ENCODE results near the gene C16orf54.

C16orf54 gene

GRCh38 chr16:29766571-29766970, 20.8 kb upstream of the C16orf54 start:
- H3K4me3 ChIP-seq (ENCODE audit: low read length in 2 of 2): no peak overlapping the region
- peaks cover 0 to 9% (median 0%) of the 10 kb centered on the region in 3 experiments for H3K27me3 ChIP-seq (ENCODE audit: control insufficient read depth in 3 of 3, insufficient read depth in 3 of 3, low read depth in 1 of 3, low read length in 3 of 3)
- no peak overlapping the region for H3K23ac ChIP-seq (ENCODE audit: low read depth, low read length, poor library complexity)
- no peak overlapping the region for H3K14ac ChIP-seq (ENCODE audit: low read length)
- DNase-seq (ENCODE audit: low spot score): no peak
- no peak overlapping the region for H4K91ac ChIP-seq (ENCODE audit: low read depth, low read length, poor library complexity)
- no peak overlapping the region for H3K4me2 ChIP-seq (ENCODE audit: insufficient read depth, low read length, poor library complexity, severe bottlenecking)
- no peak overlapping the region for H3K18ac ChIP-seq (ENCODE audit: low read length)
- H3K4ac ChIP-seq (ENCODE audit: low read length): no peak overlapping the region
- no peak overlapping the region for H2BK5ac ChIP-seq (ENCODE audit: low read length)
- no peaks in the 10 kb centered on the region for H3K36me3 ChIP-seq (replicated peaks in 1 of 2; ENCODE audit: control insufficient read depth in 2 of 2, insufficient read depth in 2 of 2, low read length in 2 of 2)
- no peak overlapping the region for H2BK120ac ChIP-seq (ENCODE audit: low read depth, low read length)
- no peak overlapping the region for H2BK12ac ChIP-seq (ENCODE audit: low read length)
- H3K27ac ChIP-seq (replicated peaks; ENCODE audit: low read length): no peak overlapping the region
- no peaks in the 10 kb centered on the region for H3K79me1 ChIP-seq (ENCODE audit: low read depth, low read length)
- H3K4me1 ChIP-seq (ENCODE audit: control insufficient read depth in 2 of 2, insufficient read depth in 1 of 2, low read depth in 1 of 2, low read length in 2 of 2): no peaks in the 10 kb centered on the region
- H2AFZ ChIP-seq (ENCODE audit: low read length): no peak overlapping the region
- no peak overlapping the region for H3K9ac ChIP-seq (ENCODE audit: low read depth, low read length, poor library complexity)
- H2AK5ac ChIP-seq (ENCODE audit: low read depth, low read length): no peak overlapping the region
- H4K8ac ChIP-seq (ENCODE audit: low read depth, low read length): no peak overlapping the region
- no CpG with 5 or more reads among the region's 3 CpGs for WGBS, 2 donors (ENCODE audit: extremely low coverage in 2 of 2, insufficient read length in 2 of 2, insufficient replicate concordance in 1 of 2)
- H3K9me3 ChIP-seq (replicated peaks in 1 of 2; ENCODE audit: control insufficient read depth in 2 of 2, insufficient read depth in 1 of 2, low read depth in 1 of 2, low read length in 2 of 2): no peaks in the 10 kb centered on the region
- H2BK15ac ChIP-seq (ENCODE audit: low read length): no peak overlapping the region

DNA sequence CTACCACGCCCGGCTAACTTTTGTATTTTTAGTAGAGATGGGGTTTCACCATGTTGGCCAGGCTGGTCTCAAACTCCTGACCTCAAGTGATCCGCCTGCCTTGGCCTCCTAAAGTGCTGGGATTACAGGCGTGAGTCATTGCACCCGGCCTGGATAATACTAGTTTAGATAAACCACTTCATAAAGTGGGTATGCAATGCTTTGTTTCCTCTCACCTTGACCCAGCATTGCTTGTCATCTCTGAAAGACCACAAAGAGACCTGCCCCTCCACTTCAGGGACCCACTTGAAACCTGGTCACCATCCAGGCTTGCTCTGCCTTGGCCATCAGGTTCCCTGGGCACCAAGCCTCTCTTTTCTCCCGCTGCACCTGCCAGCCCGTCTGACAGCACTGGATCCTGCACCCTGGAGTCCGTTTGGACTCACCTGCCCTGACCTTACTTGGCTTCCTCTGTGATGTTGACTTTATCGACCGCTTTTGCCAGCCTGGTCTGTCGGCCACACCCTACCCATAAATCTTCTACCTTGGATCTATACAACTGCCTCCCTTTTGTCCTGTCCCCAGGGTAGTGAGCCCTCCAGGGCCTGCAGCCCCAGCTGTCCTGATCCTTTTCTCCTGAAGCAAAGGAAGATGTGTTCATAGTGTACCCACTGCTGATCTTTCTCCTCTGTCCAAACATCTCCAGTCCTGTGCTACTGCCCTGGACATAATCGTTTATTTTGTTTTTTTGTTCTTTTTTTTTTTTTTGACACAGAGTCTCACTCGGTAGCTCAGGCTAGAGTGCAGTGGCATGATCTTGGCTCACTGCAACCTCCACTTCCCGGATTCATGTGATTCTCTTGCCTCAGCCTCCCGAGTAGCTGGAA, 19.6 kb upstream of the C16orf54 start:
- Histone ChIP-seq H2AK5ac (ENCODE audit: low read depth, low read length) (no peak overlapping the region), H3K27ac (replicated peaks; ENCODE audit: low read length) (no peak overlapping the region), H3K4me1 (ENCODE audit: control insufficient read depth in 2 of 2, insufficient read depth in 1 of 2, low read depth in 1 of 2, low read length in 2 of 2) (no peaks in the 10 kb centered on the region), H3K14ac (ENCODE audit: low read length) (no peak overlapping the region), H3K18ac (ENCODE audit: low read length) (peak overlapping the region; percentile 38), H4K91ac (ENCODE audit: low read depth, low read length, poor library complexity) (no peak overlapping the region), H2BK120ac (ENCODE audit: low read depth, low read length) (no peak overlapping the region), H4K8ac (ENCODE audit: low read depth, low read length) (no peak overlapping the region), H3K4me3 (ENCODE audit: low read length in 2 of 2) (no peak overlapping the region), H3K9ac (ENCODE audit: low read depth, low read length, poor library complexity) (no peak overlapping the region), H3K79me1 (ENCODE audit: low read depth, low read length) (no peaks in the 10 kb centered on the region), H3K36me3 (replicated peaks in 1 of 2; ENCODE audit: control insufficient read depth in 2 of 2, insufficient read depth in 2 of 2, low read length in 2 of 2) (no peaks in the 10 kb centered on the region), H3K4me2 (ENCODE audit: insufficient read depth, low read length, poor library complexity, severe bottlenecking) (no peak overlapping the region), H3K9me3 (replicated peaks in 1 of 2; ENCODE audit: control insufficient read depth in 2 of 2, insufficient read depth in 1 of 2, low read depth in 1 of 2, low read length in 2 of 2) (no peaks in the 10 kb centered on the region), H2AFZ (ENCODE audit: low read length) (no peak overlapping the region), H2BK15ac (ENCODE audit: low read length) (peak overlapping the region; percentile 93), H2BK12ac (ENCODE audit: low read length) (no peak overlapping the region), H3K4ac (ENCODE audit: low read length) (no peak overlapping the region), H2BK5ac (ENCODE audit: low read length) (no peak overlapping the region), H3K23ac (ENCODE audit: low read depth, low read length, poor library complexity) (no peak overlapping the region), H3K27me3 (ENCODE audit: control insufficient read depth in 3 of 3, insufficient read depth in 3 of 3, low read depth in 1 of 3, low read length in 3 of 3) (peaks cover 0 to 7% (median 0%) of the 10 kb centered on the region in 3 experiments)
- no CpG with 5 or more reads among the region's 15 CpGs for WGBS, 2 donors (ENCODE audit: extremely low coverage in 2 of 2, insufficient read length in 2 of 2, insufficient replicate concordance in 1 of 2)
- no peak for DNase-seq (ENCODE audit: low spot score)

GRCh38 chr16:29763326-29763725, 17.5 kb upstream of the C16orf54 start:
- Histone ChIP-seq H3K9me3 (replicated peaks in 1 of 2; ENCODE audit: control insufficient read depth in 2 of 2, insufficient read depth in 1 of 2, low read depth in 1 of 2, low read length in 2 of 2) (no peaks in the 10 kb centered on the region), H3K4ac (ENCODE audit: low read length) (no peak overlapping the region), H3K14ac (ENCODE audit: low read length) (no peak overlapping the region), H4K91ac (ENCODE audit: low read depth, low read length, poor library complexity) (no peak overlapping the region), H3K9ac (ENCODE audit: low read depth, low read length, poor library complexity) (no peak overlapping the region), H2AFZ (ENCODE audit: low read length) (no peak overlapping the region), H2BK15ac (ENCODE audit: low read length) (no peak overlapping the region), H4K8ac (ENCODE audit: low read depth, low read length) (no peak overlapping the region), H3K27ac (replicated peaks; ENCODE audit: low read length) (no peak overlapping the region), H3K4me2 (ENCODE audit: insufficient read depth, low read length, poor library complexity, severe bottlenecking) (no peak overlapping the region), H3K23ac (ENCODE audit: low read depth, low read length, poor library complexity) (no peak overlapping the region), H2BK120ac (ENCODE audit: low read depth, low read length) (no peak overlapping the region), H3K36me3 (replicated peaks in 1 of 2; ENCODE audit: control insufficient read depth in 2 of 2, insufficient read depth in 2 of 2, low read length in 2 of 2) (no peaks in the 10 kb centered on the region), H2BK5ac (ENCODE audit: low read length) (no peak overlapping the region), H2BK12ac (ENCODE audit: low read length) (no peak overlapping the region), H3K27me3 (ENCODE audit: control insufficient read depth in 3 of 3, insufficient read depth in 3 of 3, low read depth in 1 of 3, low read length in 3 of 3) (no peaks in the 10 kb centered on the region), H2AK5ac (ENCODE audit: low read depth, low read length) (no peak overlapping the region), H3K79me1 (ENCODE audit: low read depth, low read length) (no peaks in the 10 kb centered on the region), H3K4me1 (ENCODE audit: control insufficient read depth in 2 of 2, insufficient read depth in 1 of 2, low read depth in 1 of 2, low read length in 2 of 2) (no peaks in the 10 kb centered on the region), H3K18ac (ENCODE audit: low read length) (no peak overlapping the region), H3K4me3 (ENCODE audit: low read length in 2 of 2) (no peak overlapping the region)
- WGBS, 2 donors (ENCODE audit: extremely low coverage in 2 of 2, insufficient read length in 2 of 2, insufficient replicate concordance in 1 of 2): no CpG with 5 or more reads among the region's 6 CpGs
- DNase-seq (ENCODE audit: low spot score): no peak

DNA sequence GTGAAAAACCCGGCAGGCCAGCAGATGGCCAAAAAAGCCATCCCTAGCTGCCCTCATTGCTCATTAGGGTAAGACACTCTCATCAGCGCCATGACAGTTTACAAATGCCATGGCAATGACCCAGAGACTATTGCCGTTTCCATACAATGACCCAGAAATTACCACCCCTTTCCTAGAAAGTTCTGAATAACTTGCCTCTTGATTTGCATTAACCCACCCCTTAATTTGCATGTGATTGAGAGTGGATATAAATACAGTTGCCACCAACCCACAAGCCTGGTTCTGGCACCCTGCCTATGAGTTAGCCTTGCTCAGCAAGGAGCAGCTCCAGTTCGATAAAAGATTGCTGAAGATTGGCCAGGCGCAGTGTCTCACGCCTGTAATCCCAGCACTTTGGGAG, 16.1 kb upstream of the C16orf54 start:
- Histone ChIP-seq H2AFZ (ENCODE audit: low read length) (no peak overlapping the region), H3K4me2 (ENCODE audit: insufficient read depth, low read length, poor library complexity, severe bottlenecking) (no peak overlapping the region), H4K91ac (ENCODE audit: low read depth, low read length, poor library complexity) (no peak overlapping the region), H4K8ac (ENCODE audit: low read depth, low read length) (no peak overlapping the region), H3K14ac (ENCODE audit: low read length) (no peak overlapping the region), H2BK5ac (ENCODE audit: low read length) (no peak overlapping the region), H3K79me1 (ENCODE audit: low read depth, low read length) (no peaks in the 10 kb centered on the region), H3K9me3 (replicated peaks in 1 of 2; ENCODE audit: control insufficient read depth in 2 of 2, insufficient read depth in 1 of 2, low read depth in 1 of 2, low read length in 2 of 2) (no peaks in the 10 kb centered on the region), H2AK5ac (ENCODE audit: low read depth, low read length) (no peak overlapping the region), H3K4me1 (ENCODE audit: control insufficient read depth in 2 of 2, insufficient read depth in 1 of 2, low read depth in 1 of 2, low read length in 2 of 2) (no peaks in the 10 kb centered on the region), H2BK120ac (ENCODE audit: low read depth, low read length) (no peak overlapping the region), H3K4me3 (ENCODE audit: low read length in 2 of 2) (no peak overlapping the region), H3K18ac (ENCODE audit: low read length) (no peak overlapping the region), H3K9ac (ENCODE audit: low read depth, low read length, poor library complexity) (no peak overlapping the region), H3K27ac (replicated peaks; ENCODE audit: low read length) (no peak overlapping the region), H2BK12ac (ENCODE audit: low read length) (no peak overlapping the region), H3K4ac (ENCODE audit: low read length) (no peak overlapping the region), H3K23ac (ENCODE audit: low read depth, low read length, poor library complexity) (no peak overlapping the region), H2BK15ac (ENCODE audit: low read length) (no peak overlapping the region), H3K27me3 (ENCODE audit: control insufficient read depth in 3 of 3, insufficient read depth in 3 of 3, low read depth in 1 of 3, low read length in 3 of 3) (no peaks in the 10 kb centered on the region), H3K36me3 (replicated peaks in 1 of 2; ENCODE audit: control insufficient read depth in 2 of 2, insufficient read depth in 2 of 2, low read length in 2 of 2) (no peaks in the 10 kb centered on the region)
- no peak for DNase-seq (ENCODE audit: low spot score)
- WGBS, 2 donors (ENCODE audit: extremely low coverage in 2 of 2, insufficient read length in 2 of 2, insufficient replicate concordance in 1 of 2): no CpG with 5 or more reads among the region's 6 CpGs
